ENCODE data around the gene CRAT.

CRAT gene

DNA sequence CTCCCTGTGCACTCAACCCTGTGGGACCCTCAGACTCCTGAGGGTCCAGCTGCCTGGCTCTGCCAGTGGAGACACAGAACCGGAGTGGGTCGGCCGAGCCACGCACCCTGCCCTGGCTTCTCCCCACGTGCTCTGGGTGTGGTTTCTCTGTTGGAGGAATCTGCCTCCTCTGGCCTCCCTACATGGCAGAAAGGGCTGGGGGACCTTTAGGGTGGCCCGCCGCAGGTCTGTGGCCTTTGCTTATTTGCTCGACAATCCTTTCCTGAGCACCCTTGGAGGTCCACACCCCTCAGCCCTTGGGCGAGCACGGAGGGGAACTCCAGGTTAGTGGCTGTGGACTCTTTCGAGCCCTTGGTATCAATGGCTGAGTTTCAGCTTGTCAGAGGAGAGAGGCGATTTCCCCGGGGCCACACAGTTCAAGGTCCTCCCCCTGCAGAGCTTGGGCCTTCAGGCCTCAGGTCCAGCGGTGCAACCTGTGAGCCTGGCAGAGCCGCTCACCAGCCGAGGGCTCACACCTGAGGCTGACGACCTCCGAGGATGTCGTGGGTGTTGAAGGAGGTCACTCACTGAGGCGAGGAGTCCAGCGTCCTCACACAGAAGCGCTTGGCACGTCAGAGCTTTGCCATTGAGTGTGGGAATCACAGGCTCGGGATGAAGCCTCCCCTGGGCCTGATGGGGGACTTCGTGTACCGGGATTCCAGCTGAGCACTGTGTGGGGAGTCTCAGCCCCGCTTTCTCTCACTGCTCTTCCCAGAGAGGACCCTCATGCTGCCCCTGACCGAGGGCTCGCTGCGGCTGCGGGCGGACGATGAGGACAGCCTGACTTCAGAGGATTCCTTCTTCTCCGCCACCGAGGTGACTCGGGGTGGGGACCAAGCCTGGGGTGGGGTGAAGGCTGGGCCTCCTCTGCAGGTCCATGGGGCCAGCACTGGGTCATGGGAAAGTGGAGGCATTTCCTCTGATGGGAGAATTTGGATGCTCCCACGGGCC is 50.5 kb downstream of the CRAT start:
- DNase-seq, result no peak

DNA sequence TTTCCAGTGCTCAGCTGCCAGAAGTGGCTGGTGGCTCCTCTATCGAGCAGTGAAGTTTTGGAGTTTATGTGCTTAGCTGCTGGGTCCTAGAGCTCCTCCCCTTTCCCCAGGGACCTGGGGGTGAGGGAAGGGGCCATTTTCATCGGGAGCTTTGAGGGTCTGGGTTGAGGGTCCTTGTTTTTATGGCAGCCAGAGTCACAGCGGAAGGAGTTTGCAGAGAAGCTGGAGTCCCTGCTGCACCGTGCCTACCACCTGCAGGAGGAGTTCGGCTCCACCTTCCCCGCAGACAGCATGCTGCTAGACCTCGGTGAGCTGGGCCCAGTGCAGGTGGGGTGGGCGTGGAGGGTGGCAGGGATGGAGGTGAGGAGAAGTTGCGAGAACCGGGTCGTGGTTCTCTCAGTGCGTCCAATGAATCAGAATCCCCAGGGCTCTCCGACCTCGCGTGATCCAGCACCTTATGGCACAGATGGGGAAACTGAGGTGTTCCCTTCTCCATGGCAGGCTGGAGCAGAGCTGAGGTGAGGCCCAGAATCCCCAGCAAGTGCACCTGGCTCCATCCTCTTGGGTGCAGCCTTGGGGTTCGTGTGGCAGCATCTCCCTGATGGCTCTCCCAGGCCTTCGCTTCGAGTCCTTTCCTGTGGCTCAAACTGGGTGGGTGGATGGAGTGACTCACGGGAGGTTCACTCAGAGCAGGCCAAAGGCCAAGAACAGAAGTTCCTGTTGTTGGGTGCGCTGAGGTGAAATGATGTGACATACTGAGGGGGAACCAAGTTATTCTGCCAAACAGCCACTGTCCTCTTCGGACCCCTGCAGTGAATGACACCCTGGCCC is 51.4 kb downstream of the CRAT start:
- peak; percentile 75 to 79 for DNase-seq

GRCh38 chr9:129054163-129054851 is 56.3 kb downstream of the CRAT start:
- no peak for DNase-seq

- DNase-seq, result no peak
Measured at GRCh38 chr9:129053020-129053419, 57.6 kb downstream of the CRAT start.

GRCh38 chr9:129052592-129052991 is 58.0 kb downstream of the CRAT start:
- no peak for DNase-seq
